Neural crest cell (in vitro differentiated cells): ENCODE measurements around the gene C1QTNF6. TPM values are rescaled to one million over a fixed set of nuclear protein-coding genes. Genes with fewer than 3 reads are reported as not detected.

Experiments
- DNase-seq: peaks from one replicate; pipeline ENCODE4 v3.0.0; 2021; ENCODE audit warnings: low read depth, mixed read lengths, low spot score
- H3K27ac Mint-ChIP-seq: one replicate; pipeline ENCODE4 v1.8.0; 2021; ENCODE audit warnings: mild to moderate bottlenecking, mixed read lengths; ENCODE audit not compliant: unreplicated experiment
- H3K27me3 Mint-ChIP-seq: 2 replicates; pipeline ENCODE4 v1.8.0; 2021; ENCODE audit warnings: low read depth, mild to moderate bottlenecking, mixed read lengths
- H3K36me3 Mint-ChIP-seq: 2 replicates; pipeline ENCODE4 v1.8.0; 2021; ENCODE audit warnings: low read depth, mild to moderate bottlenecking, mixed read lengths
- H3K4me1 Mint-ChIP-seq: 2 replicates; pipeline ENCODE4 v1.8.0; 2021; ENCODE audit warnings: mixed read lengths
- H3K4me3 Mint-ChIP-seq: one replicate; pipeline ENCODE4 v1.8.0; 2021; ENCODE audit warnings: mild to moderate bottlenecking, mixed read lengths
- H3K9me3 Mint-ChIP-seq: 2 replicates; pipeline ENCODE4 v1.8.0; 2021; ENCODE audit warnings: mixed read lengths
- total RNA-seq: library from RNA; stranded (reverse); gene quantifications from 2 replicates; pipeline ENCODE4 v1.2.1, GENCODE V29; 2021
- TF ChIP-seq, protein P1 (sequence below): fragments of 200-600 bp; sonication (generic); conservative IDR thresholded peaks from 2 replicates; pipeline ENCODE4 v1.5.0; 2021; ENCODE audit warnings: antibody characterized with exemption, mild to moderate bottlenecking

C1QTNF6 gene
- total RNA-seq, 1 donor from 2014 or later, result 13.6 TPM

DNA sequence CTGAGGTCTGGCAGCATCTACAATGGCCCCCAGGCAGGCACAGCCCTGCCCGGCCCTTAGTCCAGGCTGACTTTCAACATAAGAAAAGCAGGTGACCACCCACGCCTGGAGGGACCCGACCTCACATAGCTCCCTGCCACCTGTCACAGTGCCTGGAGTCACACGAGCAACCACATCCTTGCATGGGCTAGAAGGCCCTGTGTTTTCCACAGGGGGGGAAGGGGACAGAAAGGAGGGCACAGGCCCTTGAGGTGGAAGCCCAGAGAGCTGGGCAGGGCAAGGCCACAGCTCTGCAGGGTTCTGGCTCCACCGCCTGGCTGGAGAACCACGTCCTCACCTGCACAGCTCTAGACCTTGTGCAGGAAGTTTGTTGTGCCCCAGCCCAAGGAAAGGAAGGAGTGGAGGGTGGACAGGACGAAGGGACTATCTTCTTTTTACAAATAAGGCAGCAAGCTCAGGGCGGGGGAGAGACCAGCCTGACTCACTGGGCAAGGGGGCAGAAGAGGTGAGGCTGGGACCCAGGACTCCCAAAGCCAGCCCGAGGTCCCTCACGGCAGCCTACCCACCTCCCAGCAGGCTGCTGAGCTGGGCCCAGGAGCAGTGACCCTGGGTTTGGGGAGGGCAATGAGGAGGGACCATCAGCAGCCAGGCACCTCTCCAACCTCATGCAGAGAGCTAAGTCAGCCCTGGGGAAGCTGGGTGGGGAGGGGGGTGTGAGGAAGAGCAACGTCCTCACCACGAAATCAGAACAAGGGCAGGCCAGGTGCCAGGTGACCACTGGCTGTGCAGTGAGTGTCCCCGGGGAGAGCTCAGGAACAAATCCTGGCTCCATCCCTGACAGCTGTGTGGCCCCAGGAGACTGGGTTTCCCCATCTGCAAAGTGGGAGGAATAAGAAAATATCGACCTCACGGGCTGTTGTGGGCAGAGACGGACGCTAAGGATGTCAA is 4.3 kb downstream of the C1QTNF6 start:
- H3K4me3 Mint-ChIP-seq, result peak overlapping the region; percentile 27
- no peaks in the 10 kb centered on the region for H3K27me3 Mint-ChIP-seq
- TF ChIP-seq, protein P1, sequence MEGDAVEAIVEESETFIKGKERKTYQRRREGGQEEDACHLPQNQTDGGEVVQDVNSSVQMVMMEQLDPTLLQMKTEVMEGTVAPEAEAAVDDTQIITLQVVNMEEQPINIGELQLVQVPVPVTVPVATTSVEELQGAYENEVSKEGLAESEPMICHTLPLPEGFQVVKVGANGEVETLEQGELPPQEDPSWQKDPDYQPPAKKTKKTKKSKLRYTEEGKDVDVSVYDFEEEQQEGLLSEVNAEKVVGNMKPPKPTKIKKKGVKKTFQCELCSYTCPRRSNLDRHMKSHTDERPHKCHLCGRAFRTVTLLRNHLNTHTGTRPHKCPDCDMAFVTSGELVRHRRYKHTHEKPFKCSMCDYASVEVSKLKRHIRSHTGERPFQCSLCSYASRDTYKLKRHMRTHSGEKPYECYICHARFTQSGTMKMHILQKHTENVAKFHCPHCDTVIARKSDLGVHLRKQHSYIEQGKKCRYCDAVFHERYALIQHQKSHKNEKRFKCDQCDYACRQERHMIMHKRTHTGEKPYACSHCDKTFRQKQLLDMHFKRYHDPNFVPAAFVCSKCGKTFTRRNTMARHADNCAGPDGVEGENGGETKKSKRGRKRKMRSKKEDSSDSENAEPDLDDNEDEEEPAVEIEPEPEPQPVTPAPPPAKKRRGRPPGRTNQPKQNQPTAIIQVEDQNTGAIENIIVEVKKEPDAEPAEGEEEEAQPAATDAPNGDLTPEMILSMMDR, result no peak
- H3K27ac Mint-ChIP-seq, result no peak overlapping the region
- H3K36me3 Mint-ChIP-seq, result no peaks in the 10 kb centered on the region
- H3K4me1 Mint-ChIP-seq, result peaks cover 28% of the 10 kb centered on the region
- H3K9me3 Mint-ChIP-seq, result no peaks in the 10 kb centered on the region
- no peak for DNase-seq

DNA sequence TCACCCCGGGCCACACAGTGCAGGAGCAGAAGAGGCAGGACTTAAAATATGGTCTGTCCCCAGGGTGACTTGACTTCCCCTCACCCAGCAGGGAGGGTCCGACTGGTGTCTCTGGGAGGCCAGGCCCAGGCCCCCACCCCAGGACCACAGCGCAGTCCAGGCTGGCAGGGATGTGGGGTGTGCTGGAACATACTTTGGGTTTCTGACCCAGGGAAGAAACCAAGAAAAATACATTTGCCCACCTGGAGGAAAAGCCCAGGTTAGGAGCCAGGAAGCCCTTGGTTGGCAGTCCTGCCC is 5.2 kb downstream of the C1QTNF6 start:
- H3K4me1 Mint-ChIP-seq, result peaks cover 28% of the 10 kb centered on the region
- TF ChIP-seq, protein P1, result no peak
- DNase-seq, result no peak
- no peaks in the 10 kb centered on the region for H3K27me3 Mint-ChIP-seq
- no peak overlapping the region for H3K27ac Mint-ChIP-seq
- H3K36me3 Mint-ChIP-seq, result no peaks in the 10 kb centered on the region
- no peak overlapping the region for H3K4me3 Mint-ChIP-seq
- no peaks in the 10 kb centered on the region for H3K9me3 Mint-ChIP-seq

DNA sequence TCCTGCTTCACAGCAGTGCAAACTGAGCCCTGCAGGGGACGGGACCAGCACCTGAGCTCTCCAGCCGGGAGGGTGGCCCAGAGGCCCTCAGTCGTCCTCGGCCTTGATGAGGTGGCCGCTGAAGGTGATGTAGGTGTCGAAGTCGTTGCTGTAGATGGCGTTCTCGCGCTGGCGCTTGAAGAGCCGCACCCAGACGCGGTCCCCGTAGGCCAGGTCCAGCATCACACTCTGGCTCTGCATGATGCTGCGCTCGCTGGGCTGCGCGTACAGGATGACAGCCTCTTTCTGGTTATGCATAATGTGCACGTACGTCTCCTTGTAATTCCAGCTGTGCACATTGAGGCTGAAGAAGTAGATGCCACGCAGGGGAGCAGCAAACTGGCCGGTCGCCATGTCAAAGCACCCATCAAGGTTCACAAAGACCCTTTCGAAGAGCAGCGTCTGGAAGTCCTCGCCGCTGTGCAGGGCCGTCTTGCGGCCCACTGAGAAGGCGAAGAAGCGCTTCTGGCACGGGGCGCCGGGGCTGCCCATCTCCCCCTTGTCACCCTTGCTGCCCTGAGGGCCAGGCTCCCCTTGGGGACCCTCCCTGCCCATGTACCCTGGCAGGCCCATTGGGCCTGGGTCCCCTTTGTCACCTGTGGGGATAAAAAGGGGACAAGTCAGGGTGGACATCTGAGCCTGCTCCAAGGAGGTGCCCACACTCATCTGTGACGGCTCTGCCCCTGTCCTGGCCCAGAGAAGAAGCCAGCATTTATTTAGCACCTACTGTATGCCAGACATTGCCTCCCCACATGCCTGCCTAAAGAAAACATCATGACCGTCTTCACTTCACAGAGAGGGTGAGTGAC is 5.7 kb downstream of the C1QTNF6 start:
- TF ChIP-seq, protein P1, result no peak
- DNase-seq, result no peak
- no peaks in the 10 kb centered on the region for H3K9me3 Mint-ChIP-seq

DNA sequence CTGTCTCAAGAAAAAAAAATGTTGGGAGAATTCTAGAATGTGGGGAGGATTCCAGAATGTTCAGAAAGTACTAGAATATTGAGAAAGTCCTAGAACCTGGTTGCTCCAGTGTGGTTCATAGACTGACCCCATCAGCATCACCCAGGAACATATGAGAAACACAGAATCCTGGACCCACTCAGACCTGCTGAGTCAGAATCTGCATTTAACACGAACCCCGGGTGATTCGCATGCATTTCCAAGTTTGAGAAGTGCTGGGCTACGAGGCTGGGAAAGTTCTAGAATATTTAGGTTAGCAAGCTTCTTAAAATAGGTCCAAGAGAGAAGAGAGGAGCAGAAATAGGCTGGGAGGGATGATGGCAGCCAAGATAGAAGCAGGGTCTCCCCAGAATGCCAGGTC is 6.4 kb downstream of the C1QTNF6 start:
- TF ChIP-seq, protein P1, result no peak
- no peaks in the 10 kb centered on the region for H3K27me3 Mint-ChIP-seq
- DNase-seq, result no peak
- no peak overlapping the region for H3K27ac Mint-ChIP-seq
- H3K9me3 Mint-ChIP-seq, result no peaks in the 10 kb centered on the region
- no peaks in the 10 kb centered on the region for H3K36me3 Mint-ChIP-seq
- H3K4me1 Mint-ChIP-seq, result peaks cover 27% of the 10 kb centered on the region
- H3K4me3 Mint-ChIP-seq, result no peak overlapping the region

More for the DNA sequence above, 5.7 kb downstream of the C1QTNF6 start:
- Mint-ChIP-seq H3K27me3 (no peaks in the 10 kb centered on the region), H3K4me1 (peaks cover 28% of the 10 kb centered on the region), H3K27ac (no peak overlapping the region), H3K4me3 (no peak overlapping the region), H3K36me3 (no peaks in the 10 kb centered on the region)

DNA sequence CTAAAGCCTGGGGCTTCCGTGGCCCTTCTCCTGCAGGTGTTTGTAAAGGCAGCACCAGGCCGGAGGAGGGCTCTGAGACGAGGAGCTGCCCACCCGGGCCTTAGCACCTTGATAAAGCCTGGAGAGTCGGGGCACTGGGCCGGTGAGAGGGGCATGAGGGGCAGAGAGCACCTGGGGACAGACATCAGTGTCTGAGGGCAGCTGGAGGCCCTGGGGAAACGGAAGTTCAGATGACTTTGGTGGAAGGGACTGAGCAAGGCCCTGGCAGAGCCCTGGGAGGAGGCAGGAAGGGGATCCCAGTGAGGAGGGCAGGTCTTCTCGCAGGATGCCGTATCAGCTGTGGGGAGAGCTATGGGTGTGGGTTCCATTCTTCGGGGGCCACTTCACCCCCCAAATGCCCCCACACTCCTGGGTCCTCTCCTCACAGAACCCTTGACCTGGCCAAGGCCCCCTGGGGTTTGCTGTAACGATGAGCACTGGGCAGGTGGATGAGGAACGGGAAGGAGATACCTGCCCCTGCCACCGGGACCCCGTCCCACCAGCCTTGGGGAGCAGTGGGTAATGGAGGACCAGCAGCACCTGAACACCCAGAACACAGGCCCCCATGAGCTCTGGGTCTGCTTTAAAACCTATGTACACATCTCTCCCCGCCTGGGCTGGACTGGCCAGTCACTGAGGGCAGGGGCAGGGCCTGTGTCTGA is 7.4 kb downstream of the C1QTNF6 start:
- Mint-ChIP-seq H3K36me3 (no peaks in the 10 kb centered on the region), H3K4me3 (no peak overlapping the region), H3K9me3 (no peaks in the 10 kb centered on the region), H3K27me3 (no peaks in the 10 kb centered on the region), H3K4me1 (peaks cover 24% of the 10 kb centered on the region), H3K27ac (peak overlapping the region; percentile 67)
- DNase-seq, result no peak
- TF ChIP-seq, protein P1, result no peak
